GM12878 (cell line): ENCODE data around the gene CD52. TPM values are rescaled to one million over a fixed set of nuclear protein-coding genes. Genes with fewer than 3 reads are reported as not detected.

Experiments used
- ATAC-seq: fragments of 200-7000 bp; cut with Tn5 transposase; 3 replicates; pipeline ENCODE4 v1.9.1; 2020; ENCODE audit warnings: mild to moderate bottlenecking, moderate library complexity
- BruUV-seq: library from RNA; stranded (reverse); fragments of 400-500 nt; replicated peaks from 2 replicates; lab custom pipeline; 2021; lab: Mats Ljungman, UMichigan
- CTCF ChIA-PET: fragments of 300-600 bp; sonication (Branson Sonifier 250); formaldehyde crosslinking; extraction: SDS; loops from one replicate; lab custom pipeline; 2021; ENCODE audit warnings: inconsistent platforms; lab: Yijun Ruan, JAX
- POLR2A ChIA-PET: fragments of 350-600 bp; formaldehyde crosslinking; extraction: SDS; loops from one replicate; lab custom pipeline; 2021; ENCODE audit warnings: inconsistent platforms; lab: Charles Lee
- RAD21 ChIA-PET: fragments of 300-600 bp; sonication (Branson Sonifier 250); formaldehyde crosslinking; loops from one replicate; lab custom pipeline; 2023; ENCODE audit warnings: antibody characterized with exemption; ENCODE audit not compliant: unreplicated experiment; lab: Charles Lee
- SMC1A ChIA-PET: fragments of 300-600 bp; sonication (Branson Sonifier 250); formaldehyde crosslinking; loops from one replicate; lab custom pipeline; 2023; ENCODE audit not compliant: unreplicated experiment, uncharacterized antibody; lab: Charles Lee
- DNase-seq: peaks from one replicate; pipeline ENCODE4 v3.0.0-alpha.2; 2011; ENCODE audit warnings: low read depth, low spot score
- FAIRE-seq: peaks from 3 replicates; lab custom pipeline; 2011; peaks lifted over from hg19 to GRCh38; lab: Jason Lieb, UNC
- H2AFZ ChIP-seq: 2 replicates; pipeline ENCODE4 v1.6.0; 2011; ENCODE audit warnings: low read depth, low read length, control low read depth; ENCODE audit not compliant: control insufficient read depth
- H3K27ac ChIP-seq: 2 replicates; pipeline ENCODE4 v1.5.1; 2011; ENCODE audit warnings: control low read depth; ENCODE audit not compliant: control insufficient read depth, insufficient read depth
- H3K27me3 ChIP-seq, 2 experiments: replicated peaks in 1 of 2; 2 replicates each; pipeline versions ENCODE4 v1.6.0 to v1.6.1; 2011; ENCODE audit warnings: low read length in 1 of 2; ENCODE audit not compliant: control insufficient read depth in 2 of 2, insufficient read depth in 2 of 2
- H3K36me3 ChIP-seq, 2 experiments: 2 replicates each; pipeline ENCODE4 v1.5.1; 2011; ENCODE audit warnings: low read length in 1 of 2; ENCODE audit not compliant: control insufficient read depth in 2 of 2, insufficient read depth in 2 of 2
- H3K4me1 ChIP-seq: 2 replicates; pipeline ENCODE4 v1.6.1; 2011; ENCODE audit warnings: mild to moderate bottlenecking, low read length, moderate library complexity, mixed read lengths; ENCODE audit not compliant: control insufficient read depth, insufficient read depth
- H3K4me2 ChIP-seq: 2 replicates; pipeline ENCODE4 v1.6.0; 2011; ENCODE audit warnings: control low read depth; ENCODE audit not compliant: control insufficient read depth, insufficient read depth
- H3K4me3 ChIP-seq: fragments of 200-600 bp; sonication (generic); 2 replicates; pipeline ENCODE4 v1.5.1; 2016
- H3K79me2 ChIP-seq: 2 replicates; pipeline ENCODE4 v1.6.0; 2011; ENCODE audit warnings: low read length; ENCODE audit not compliant: control insufficient read depth, insufficient read depth
- H3K9ac ChIP-seq: 2 replicates; pipeline ENCODE4 v1.8.0; 2011; ENCODE audit warnings: low read length, control low read depth, mixed read lengths; ENCODE audit not compliant: control insufficient read depth, insufficient read depth
- H3K9me3 ChIP-seq: replicated peaks from 3 replicates; pipeline ENCODE4 v1.5.1; 2011; ENCODE audit warnings: mild to moderate bottlenecking, low read length; ENCODE audit not compliant: control insufficient read depth, insufficient read depth
- H4K20me1 ChIP-seq: 2 replicates; pipeline ENCODE4 v1.6.0; 2011; ENCODE audit not compliant: control insufficient read depth, insufficient read depth
- CREB1 ChIP-seq: IDR thresholded peaks from 2 replicates; pipeline ENCODE4 v1.6.1; 2012; ENCODE audit warnings: low read depth, mild to moderate bottlenecking, inconsistent platforms
- CREM ChIP-seq: IDR thresholded peaks from 2 replicates; pipeline ENCODE4 v1.6.1; 2014; ENCODE audit warnings: antibody characterized with exemption, low read depth
- ESRRA ChIP-seq: IDR thresholded peaks from 2 replicates; pipeline ENCODE4 v1.6.1; 2012; ENCODE audit warnings: mild to moderate bottlenecking, low read length, improper control_type of control experiment
- HDGF ChIP-seq: fragments of 450-650 bp; IDR thresholded peaks from 2 replicates; pipeline ENCODE4 v1.6.1; 2016; ENCODE audit warnings: antibody characterized with exemption
- IRF3 ChIP-seq: fragments of 450-650 bp; IDR thresholded peaks from 2 replicates; pipeline ENCODE4 v1.6.1; 2014; ENCODE audit warnings: mild to moderate bottlenecking
- IRF4 ChIP-seq: IDR thresholded peaks from 2 replicates; pipeline ENCODE4 v1.6.1; 2011; ENCODE audit warnings: low read depth, low read length
- JUND ChIP-seq: IDR thresholded peaks from 2 replicates; pipeline ENCODE4 v1.6.1; 2012; ENCODE audit warnings: low read depth, mild to moderate bottlenecking, low read length, improper control_type of control experiment, moderate library complexity
- MYB ChIP-seq: fragments of 150-350 bp; IDR thresholded peaks from 2 replicates; pipeline ENCODE4 v1.6.1; 2014; ENCODE audit warnings: mild to moderate bottlenecking, low read depth, low read length, borderline replicate concordance
- NRF1 ChIP-seq: conservative IDR thresholded peaks from 2 replicates; pipeline ENCODE4 v1.6.1; 2011; ENCODE audit warnings: mild to moderate bottlenecking, low read depth, low read length, improper control_type of control experiment
- TBL1XR1 ChIP-seq: IDR thresholded peaks from 2 replicates; pipeline ENCODE4 v1.6.1; 2012; ENCODE audit warnings: low read depth, low read length, improper control_type of control experiment
- ZNF274 ChIP-seq: IDR thresholded peaks from one replicate; pipeline ENCODE4 v1.8.0; 2011; ENCODE audit not compliant: insufficient read length, insufficient read depth
- WGBS: methylation state at CpG from one replicate; pipeline ENCODE4 v1.1.6; 2016; ENCODE audit warnings: low lambda C conversion rate; ENCODE audit not compliant: insufficient replicate concordance, insufficient coverage; ENCODE audit errors: missing lambda C conversion rate; 5-methylcytosine and 5-hydroxymethylcytosine counted together
- in situ Hi-C: fragments of 300-500 bp; cut with MboI; formaldehyde crosslinking; loops from 9 replicates; pipeline ENCODE4 v1.14.3; 2018; ENCODE audit warnings: mixed read lengths
- intact Hi-C: fragments of 100-400 bp; cut with micrococcal nuclease; formaldehyde crosslinking; loops from one replicate; pipeline ENCODE4 v1.14.2; 2022; ENCODE audit not compliant: unreplicated experiment
- polyA plus RNA-seq, 11 experiments: library from polyadenylated mRNA; depleted of rRNA in 4 of 11; unstranded in 6 of 11; stranded (reverse) in 5 of 11; fragments of >200 nt; fragmentation: Nextera tagmentation in 4 of 11; fragmentation: Illumina TruSeq in 1 of 11; extraction: Ambion mirVana in 4 of 11; extraction: Trizol in 1 of 11; gene quantifications; 1 replicate in 1 of 11; 2 replicates in 10 of 11; pipeline versions ENCODE4 v1.2.1 to v1.2.3, GENCODE V29; 2011 to 2016; ENCODE audit warnings: inconsistent platforms in 2 of 11, missing spikeins in 2 of 11, low read depth in 1 of 11
- total RNA-seq, 4 experiments: library from RNA; depleted of rRNA in 3 of 4; stranded (reverse); fragments of >200 nt in 3 of 4; fragmentation: Illumina TruSeq in 1 of 4; extraction: Trizol in 1 of 4; gene quantifications; 2 replicates each; pipeline versions ENCODE4 v1.2.1 to v1.2.3, GENCODE V29; 2013 to 2021
- TF ChIP-seq, protein P1 (sequence below): IDR thresholded peaks from 2 replicates; pipeline ENCODE4 v1.6.1; 2012; ENCODE audit warnings: low read length, inconsistent platforms
- TF ChIP-seq, protein P2 (sequence below): IDR thresholded peaks from 2 replicates; pipeline ENCODE4 v1.6.1; 2012; ENCODE audit warnings: mild to moderate bottlenecking, low read depth, low read length

The CD52 gene
- total and polyA plus RNA-seq, 10 of the 15 experiments (the other 5 are each of a cell fraction or from before 2014, with no cell fraction given) = 237 to 2,736 (median 532) TPM

- TF ChIP-seq IRF3 (no peak), MYB (no peak), ESRRA (no peak), ZNF274 (no peak), TBL1XR1 (no peak), HDGF (no peak), JUND (no peak)
- TF ChIP-seq, protein P1, sequence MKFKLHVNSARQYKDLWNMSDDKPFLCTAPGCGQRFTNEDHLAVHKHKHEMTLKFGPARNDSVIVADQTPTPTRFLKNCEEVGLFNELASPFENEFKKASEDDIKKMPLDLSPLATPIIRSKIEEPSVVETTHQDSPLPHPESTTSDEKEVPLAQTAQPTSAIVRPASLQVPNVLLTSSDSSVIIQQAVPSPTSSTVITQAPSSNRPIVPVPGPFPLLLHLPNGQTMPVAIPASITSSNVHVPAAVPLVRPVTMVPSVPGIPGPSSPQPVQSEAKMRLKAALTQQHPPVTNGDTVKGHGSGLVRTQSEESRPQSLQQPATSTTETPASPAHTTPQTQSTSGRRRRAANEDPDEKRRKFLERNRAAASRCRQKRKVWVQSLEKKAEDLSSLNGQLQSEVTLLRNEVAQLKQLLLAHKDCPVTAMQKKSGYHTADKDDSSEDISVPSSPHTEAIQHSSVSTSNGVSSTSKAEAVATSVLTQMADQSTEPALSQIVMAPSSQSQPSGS = no peak
Measured at GRCh38 chr1:26346274-26347033, 28.7 kb downstream of the CD52 start (continued).

GRCh38 chr1:26349188-26349876, 31.6 kb downstream of the CD52 start:
- Histone ChIP-seq H3K79me2 (no peaks in the 10 kb centered on the region), H3K27me3 (no peaks in the 10 kb centered on the region; a peak in 1 of 4 replicates), H3K36me3 (no peaks in the 10 kb centered on the region), H2AFZ (no peak overlapping the region), H4K20me1 (no peaks in the 10 kb centered on the region), H3K4me3 (no peak overlapping the region), H3K9me3 (no peaks in the 10 kb centered on the region), H3K27ac (no peak overlapping the region), H3K4me1 (no peaks in the 10 kb centered on the region), H3K4me2 (no peak overlapping the region), H3K9ac (no peak overlapping the region)
- no TSS peak for BruUV-seq
- no peak for FAIRE-seq
- no peak for DNase-seq
- SMC1A ChIA-PET = no interaction called here
- intact Hi-C loops (no loop called here), in situ Hi-C loops (no loop called here)
- ATAC-seq = no peak
- POLR2A ChIA-PET = interaction anchor here (0.6 to 0.7 kb wide), 2 partner anchors 15 to 64 kb away, joined by 4 to 6 read pairs; no protein-coding TSS in a partner anchor
- CTCF ChIA-PET = interaction anchor here (1.0 to 3.4 kb wide), 2 partner anchors 31 to 67 kb away, joined by 4 to 13 read pairs; partner anchors contain the start of gene CD52
- 40% methylated on average over 7 of the region's 7 CpGs for WGBS
- RAD21 ChIA-PET = no interaction called here
- TF ChIP-seq NRF1 = no peak
- TF ChIP-seq CREB1 = no peak
- TF ChIP-seq, protein P2, sequence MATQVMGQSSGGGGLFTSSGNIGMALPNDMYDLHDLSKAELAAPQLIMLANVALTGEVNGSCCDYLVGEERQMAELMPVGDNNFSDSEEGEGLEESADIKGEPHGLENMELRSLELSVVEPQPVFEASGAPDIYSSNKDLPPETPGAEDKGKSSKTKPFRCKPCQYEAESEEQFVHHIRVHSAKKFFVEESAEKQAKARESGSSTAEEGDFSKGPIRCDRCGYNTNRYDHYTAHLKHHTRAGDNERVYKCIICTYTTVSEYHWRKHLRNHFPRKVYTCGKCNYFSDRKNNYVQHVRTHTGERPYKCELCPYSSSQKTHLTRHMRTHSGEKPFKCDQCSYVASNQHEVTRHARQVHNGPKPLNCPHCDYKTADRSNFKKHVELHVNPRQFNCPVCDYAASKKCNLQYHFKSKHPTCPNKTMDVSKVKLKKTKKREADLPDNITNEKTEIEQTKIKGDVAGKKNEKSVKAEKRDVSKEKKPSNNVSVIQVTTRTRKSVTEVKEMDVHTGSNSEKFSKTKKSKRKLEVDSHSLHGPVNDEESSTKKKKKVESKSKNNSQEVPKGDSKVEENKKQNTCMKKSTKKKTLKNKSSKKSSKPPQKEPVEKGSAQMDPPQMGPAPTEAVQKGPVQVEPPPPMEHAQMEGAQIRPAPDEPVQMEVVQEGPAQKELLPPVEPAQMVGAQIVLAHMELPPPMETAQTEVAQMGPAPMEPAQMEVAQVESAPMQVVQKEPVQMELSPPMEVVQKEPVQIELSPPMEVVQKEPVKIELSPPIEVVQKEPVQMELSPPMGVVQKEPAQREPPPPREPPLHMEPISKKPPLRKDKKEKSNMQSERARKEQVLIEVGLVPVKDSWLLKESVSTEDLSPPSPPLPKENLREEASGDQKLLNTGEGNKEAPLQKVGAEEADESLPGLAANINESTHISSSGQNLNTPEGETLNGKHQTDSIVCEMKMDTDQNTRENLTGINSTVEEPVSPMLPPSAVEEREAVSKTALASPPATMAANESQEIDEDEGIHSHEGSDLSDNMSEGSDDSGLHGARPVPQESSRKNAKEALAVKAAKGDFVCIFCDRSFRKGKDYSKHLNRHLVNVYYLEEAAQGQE = no peak
- TF ChIP-seq IRF4 = no peak
- TF ChIP-seq CREM = no peak
